ENCODE measurements around the gene HUNK.

- TF ChIP-seq EGR1 (IDR thresholded peaks at IDR 0.05): no peak
- no peak for TF ChIP-seq TCF12 (IDR thresholded peaks at IDR 0.05; ENCODE audit: low read depth)
- TF ChIP-seq TAF1 (IDR thresholded peaks at IDR 0.05; ENCODE audit: low read depth): no peak
- TF ChIP-seq MAX (IDR thresholded peaks at IDR 0.05): no peak
- TF ChIP-seq TEAD4 (IDR thresholded peaks at IDR 0.05): no peak
- TF ChIP-seq EP300 (IDR thresholded peaks at IDR 0.05; ENCODE audit: borderline replicate concordance): no peak
- TF ChIP-seq CREB1 (IDR thresholded peaks at IDR 0.05; ENCODE audit: low read depth): no peak
- no peak for TF ChIP-seq RAD21 (IDR thresholded peaks at IDR 0.05; ENCODE audit: low read depth)
- no peak for TF ChIP-seq REST (IDR thresholded peaks at IDR 0.05; ENCODE audit: low read depth)
Measured at GRCh38 chr21:31961027-31961426, 88.2 kb downstream of the HUNK start.
